RWPE2 (cell line): ENCODE results near the gene CHRNB1.

Experiments used
- ATAC-seq: fragments of 200-7000 bp; cut with Tn5 transposase; 3 replicates; pipeline ENCODE4 v1.9.1; 2021; ENCODE audit warnings: low read depth
- DNase-seq: peaks from one replicate; pipeline ENCODE4 v3.0.0-alpha.2; 2020; ENCODE audit warnings: low spot score
- H3K27ac ChIP-seq: fragments of 450-650 bp; 2 replicates; pipeline ENCODE4 v1.5.1; 2017; ENCODE audit warnings: mild to moderate bottlenecking; ENCODE audit not compliant: poor library complexity, severe bottlenecking
- H3K27me3 ChIP-seq: fragments of 250-450 bp; sonication (Bioruptor Pico); 2 replicates; pipeline ENCODE4 v1.5.1; 2021; ENCODE audit warnings: mild to moderate bottlenecking, moderate library complexity; ENCODE audit not compliant: insufficient read depth, poor library complexity, severe bottlenecking
- H3K36me3 ChIP-seq: fragments of 250-450 bp; sonication (Bioruptor Pico); 2 replicates; pipeline ENCODE4 v1.5.1; 2020; ENCODE audit warnings: low read depth, mild to moderate bottlenecking, moderate library complexity
- H3K4me1 ChIP-seq: fragments of 250-450 bp; sonication (Bioruptor Pico); 2 replicates; pipeline ENCODE4 v1.5.1; 2021; ENCODE audit warnings: mild to moderate bottlenecking, moderate library complexity; ENCODE audit not compliant: insufficient read depth, poor library complexity, severe bottlenecking
- H3K4me3 ChIP-seq: fragments of 250-450 bp; sonication (Bioruptor Pico); 2 replicates; pipeline ENCODE4 v1.5.1; 2021; ENCODE audit warnings: mild to moderate bottlenecking, moderate library complexity; ENCODE audit not compliant: severe bottlenecking
- H3K9me3 ChIP-seq: fragments of 250-450 bp; sonication (Bioruptor Pico); 2 replicates; pipeline ENCODE4 v1.5.1; 2021; ENCODE audit warnings: mild to moderate bottlenecking, moderate library complexity; ENCODE audit not compliant: severe bottlenecking
- TF ChIP-seq, protein P1 (sequence below): fragments of 450-650 bp; IDR thresholded peaks from one replicate; pipeline ENCODE4 v1.5.1; 2017; ENCODE audit warnings: mild to moderate bottlenecking, moderate library complexity; ENCODE audit not compliant: poor library complexity, severe bottlenecking

Gene CHRNB1

DNA sequence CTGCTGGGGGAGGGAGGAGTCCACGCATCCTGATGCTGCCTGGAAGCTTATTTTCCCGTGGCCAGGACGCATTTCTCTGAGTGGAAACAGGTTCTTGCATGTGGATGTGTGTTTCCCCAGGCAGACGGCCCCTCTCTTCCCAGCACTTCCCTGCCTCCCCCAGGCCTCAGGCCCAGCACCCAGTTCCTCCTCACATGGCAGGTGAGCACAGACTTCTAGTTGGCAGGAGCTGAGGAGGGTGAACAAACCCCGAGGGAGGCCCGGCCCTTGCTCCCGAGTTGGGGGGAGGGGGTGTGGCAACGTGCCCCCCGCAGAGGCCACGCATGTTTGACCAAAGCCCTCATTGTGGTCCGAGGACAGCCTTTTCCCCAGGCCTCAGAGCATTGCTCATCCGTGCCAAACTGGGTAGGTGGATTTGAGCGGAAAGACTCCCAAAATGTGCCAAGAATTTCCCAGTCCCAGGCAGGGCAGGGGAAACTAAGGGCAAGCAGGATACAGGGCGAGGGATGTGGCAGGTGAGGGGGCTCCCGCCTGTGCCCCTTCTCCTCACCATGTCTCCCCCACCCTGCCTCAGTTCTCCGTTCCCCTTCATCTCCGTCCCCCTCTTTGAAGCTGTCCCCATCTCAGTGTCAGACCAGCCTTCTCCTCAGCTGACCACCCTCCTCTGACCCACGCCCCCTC is 26.2 kb upstream of the CHRNB1 start:
- Histone ChIP-seq H3K9me3 (no peaks in the 10 kb centered on the region), H3K36me3 (no peaks in the 10 kb centered on the region), H3K4me3 (no peak overlapping the region), H3K4me1 (no peaks in the 10 kb centered on the region), H3K27me3 (no peaks in the 10 kb centered on the region), H3K27ac (no peak overlapping the region)
- no peak for DNase-seq
- TF ChIP-seq, protein P1, sequence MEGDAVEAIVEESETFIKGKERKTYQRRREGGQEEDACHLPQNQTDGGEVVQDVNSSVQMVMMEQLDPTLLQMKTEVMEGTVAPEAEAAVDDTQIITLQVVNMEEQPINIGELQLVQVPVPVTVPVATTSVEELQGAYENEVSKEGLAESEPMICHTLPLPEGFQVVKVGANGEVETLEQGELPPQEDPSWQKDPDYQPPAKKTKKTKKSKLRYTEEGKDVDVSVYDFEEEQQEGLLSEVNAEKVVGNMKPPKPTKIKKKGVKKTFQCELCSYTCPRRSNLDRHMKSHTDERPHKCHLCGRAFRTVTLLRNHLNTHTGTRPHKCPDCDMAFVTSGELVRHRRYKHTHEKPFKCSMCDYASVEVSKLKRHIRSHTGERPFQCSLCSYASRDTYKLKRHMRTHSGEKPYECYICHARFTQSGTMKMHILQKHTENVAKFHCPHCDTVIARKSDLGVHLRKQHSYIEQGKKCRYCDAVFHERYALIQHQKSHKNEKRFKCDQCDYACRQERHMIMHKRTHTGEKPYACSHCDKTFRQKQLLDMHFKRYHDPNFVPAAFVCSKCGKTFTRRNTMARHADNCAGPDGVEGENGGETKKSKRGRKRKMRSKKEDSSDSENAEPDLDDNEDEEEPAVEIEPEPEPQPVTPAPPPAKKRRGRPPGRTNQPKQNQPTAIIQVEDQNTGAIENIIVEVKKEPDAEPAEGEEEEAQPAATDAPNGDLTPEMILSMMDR: no peak
- no peak for ATAC-seq

DNA sequence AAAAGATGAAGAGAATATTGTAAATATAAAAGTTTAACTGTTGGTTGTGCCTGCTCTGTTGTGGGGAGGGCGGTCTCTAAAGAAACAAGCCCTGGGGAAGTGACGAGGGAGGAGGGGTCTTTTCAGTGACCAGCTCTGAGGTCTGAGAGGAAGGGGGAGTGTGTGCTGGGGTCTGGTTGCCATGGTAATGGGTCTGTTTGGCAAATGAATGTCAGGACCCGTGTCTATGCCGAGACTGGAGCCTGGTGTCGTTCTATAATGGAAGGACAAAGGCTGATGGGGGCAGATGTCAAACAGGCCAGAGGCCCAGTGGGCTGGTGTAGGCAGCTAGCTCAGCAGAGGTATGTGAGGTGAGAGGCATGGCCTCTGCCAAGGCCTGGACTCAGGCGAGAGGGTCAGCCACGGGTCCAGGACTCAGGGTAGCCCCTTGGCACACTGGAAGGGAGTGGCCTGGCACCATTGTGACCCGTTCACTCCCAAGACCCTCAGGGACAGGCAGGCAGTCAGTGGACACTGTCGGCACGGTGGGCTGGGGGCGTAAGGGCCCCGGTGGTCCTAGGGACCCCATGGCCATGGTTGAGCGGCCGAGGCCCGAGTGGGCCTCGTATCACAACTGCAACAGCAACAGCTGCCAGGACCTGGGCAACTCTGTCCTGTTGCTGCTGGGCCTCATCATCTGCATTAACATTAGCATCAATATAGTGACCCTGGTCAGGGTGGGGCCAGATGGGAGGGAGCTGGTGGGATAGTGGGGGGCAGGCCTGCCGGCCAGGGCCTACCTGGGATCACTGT is 24.8 kb upstream of the CHRNB1 start, which contains the start of gene SPEM1:
Gene SPEM1, plus strand, starts transcription at position 506 of the 792 bp plus-strand sequence. Its CDS starts 61 bp downstream, at position 567.
- no peaks in the 10 kb centered on the region for H3K9me3 ChIP-seq
- no peak for ATAC-seq
- no peaks in the 10 kb centered on the region for H3K4me1 ChIP-seq

DNA sequence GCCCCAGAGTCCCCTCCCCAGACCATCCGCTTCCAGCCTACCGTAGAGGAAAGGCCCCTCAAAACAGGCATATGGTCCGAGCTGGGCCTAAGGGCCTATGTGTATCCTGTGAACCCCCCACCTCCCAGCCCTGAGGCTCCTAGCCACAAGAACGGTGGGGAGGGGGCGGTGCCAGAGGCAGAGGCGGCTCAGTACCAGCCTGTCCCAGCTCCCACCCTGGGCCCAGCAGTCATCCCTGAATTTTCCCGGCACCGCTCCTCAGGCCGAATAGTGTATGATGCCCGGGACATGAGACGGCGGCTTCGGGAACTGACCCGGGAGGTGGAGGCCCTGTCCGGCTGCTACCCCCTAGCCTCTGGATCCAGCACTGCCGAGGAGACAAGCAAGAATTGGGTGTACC is 23.7 kb upstream of the CHRNB1 start:
- DNase-seq (no peak), ATAC-seq (no peak)
- Histone ChIP-seq H3K9me3 (no peaks in the 10 kb centered on the region), H3K27me3 (no peaks in the 10 kb centered on the region), H3K27ac (no peak overlapping the region), H3K4me1 (no peaks in the 10 kb centered on the region), H3K4me3 (no peak overlapping the region), H3K36me3 (no peaks in the 10 kb centered on the region)
- TF ChIP-seq, protein P1: no peak

More for the DNA sequence above, 24.8 kb upstream of the CHRNB1 start, which contains the start of gene SPEM1:
- no peak within 1 kb of the TSS for H3K27ac ChIP-seq
- no peak for DNase-seq
- no peaks in the 10 kb centered on the region for H3K27me3 ChIP-seq
- no peak within 1 kb of the TSS for H3K4me3 ChIP-seq
- no peaks in the 10 kb centered on the region for H3K36me3 ChIP-seq
- TF ChIP-seq, protein P1: no peak

DNA sequence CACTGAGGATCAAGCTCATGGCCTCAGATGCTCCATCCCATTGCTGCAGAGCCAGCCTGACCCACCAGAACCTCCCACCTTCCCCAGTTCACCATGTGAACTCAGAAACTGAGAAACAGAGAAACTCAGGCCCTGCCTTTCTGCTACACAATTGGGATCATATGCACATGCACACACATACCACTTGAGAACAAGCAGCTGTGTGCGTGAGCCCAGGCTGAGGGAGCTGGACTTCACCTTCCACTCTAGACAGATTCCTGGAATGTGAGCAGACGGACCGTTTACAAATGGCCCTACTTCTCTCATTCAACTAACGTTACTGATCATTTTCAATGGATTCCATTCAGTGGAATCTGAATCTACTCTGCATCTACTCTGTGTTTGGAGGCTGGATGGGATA is 21.2 kb upstream of the CHRNB1 start:
- ATAC-seq (no peak), DNase-seq (no peak)
- H3K27me3 ChIP-seq: no peaks in the 10 kb centered on the region

More for the DNA sequence above, 21.2 kb upstream of the CHRNB1 start:
- no peaks in the 10 kb centered on the region for H3K9me3 ChIP-seq
- no peaks in the 10 kb centered on the region for H3K4me1 ChIP-seq
- H3K36me3 ChIP-seq: no peaks in the 10 kb centered on the region
- H3K4me3 ChIP-seq: no peak overlapping the region
- no peak overlapping the region for H3K27ac ChIP-seq
- TF ChIP-seq, protein P1: no peak
